DND-41 (cell line): Measurements from ENCODE around the gene PIGW.

Experiments
- EZH2 ChIP-seq: IDR thresholded peaks from 3 replicates; pipeline ENCODE4 v1.6.1; 2012; ENCODE audit warnings: borderline replicate concordance, low read depth, mild to moderate bottlenecking, moderate library complexity, low read length, inconsistent platforms; ENCODE audit not compliant: severe bottlenecking
- TF ChIP-seq, protein P1 (sequence below): IDR thresholded peaks from 2 replicates; pipeline ENCODE4 v1.5.1; 2012; ENCODE audit warnings: borderline replicate concordance, low read length, moderate library complexity, mild to moderate bottlenecking; ENCODE audit not compliant: poor library complexity, severe bottlenecking; ENCODE audit errors: extremely low read depth

DNA sequence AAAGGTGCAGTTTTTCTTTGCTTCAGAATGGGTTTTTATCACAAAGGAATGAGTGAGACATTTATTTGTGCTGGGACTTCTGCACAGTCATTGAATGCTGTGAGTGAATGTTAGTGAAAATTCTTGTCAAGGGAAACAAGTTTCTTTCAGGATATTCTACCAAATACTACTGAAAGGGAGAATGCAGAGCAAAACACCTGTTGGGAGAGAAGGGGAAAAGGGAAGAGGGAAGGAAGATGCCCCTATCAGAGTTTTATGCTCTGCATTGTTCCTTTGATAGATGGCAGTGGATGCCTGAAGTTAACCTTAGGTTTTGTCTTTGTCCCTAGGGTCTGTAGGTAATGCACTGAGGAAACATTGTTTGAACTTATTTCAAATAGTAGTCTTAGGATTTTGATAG, 13.0 kb downstream of the PIGW start:
- TF ChIP-seq, protein P1, sequence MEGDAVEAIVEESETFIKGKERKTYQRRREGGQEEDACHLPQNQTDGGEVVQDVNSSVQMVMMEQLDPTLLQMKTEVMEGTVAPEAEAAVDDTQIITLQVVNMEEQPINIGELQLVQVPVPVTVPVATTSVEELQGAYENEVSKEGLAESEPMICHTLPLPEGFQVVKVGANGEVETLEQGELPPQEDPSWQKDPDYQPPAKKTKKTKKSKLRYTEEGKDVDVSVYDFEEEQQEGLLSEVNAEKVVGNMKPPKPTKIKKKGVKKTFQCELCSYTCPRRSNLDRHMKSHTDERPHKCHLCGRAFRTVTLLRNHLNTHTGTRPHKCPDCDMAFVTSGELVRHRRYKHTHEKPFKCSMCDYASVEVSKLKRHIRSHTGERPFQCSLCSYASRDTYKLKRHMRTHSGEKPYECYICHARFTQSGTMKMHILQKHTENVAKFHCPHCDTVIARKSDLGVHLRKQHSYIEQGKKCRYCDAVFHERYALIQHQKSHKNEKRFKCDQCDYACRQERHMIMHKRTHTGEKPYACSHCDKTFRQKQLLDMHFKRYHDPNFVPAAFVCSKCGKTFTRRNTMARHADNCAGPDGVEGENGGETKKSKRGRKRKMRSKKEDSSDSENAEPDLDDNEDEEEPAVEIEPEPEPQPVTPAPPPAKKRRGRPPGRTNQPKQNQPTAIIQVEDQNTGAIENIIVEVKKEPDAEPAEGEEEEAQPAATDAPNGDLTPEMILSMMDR = no peak
- no peak for TF ChIP-seq EZH2
